H1 (cell line): ENCODE results near the gene MAP1LC3A. TPM values are rescaled to one million over a fixed set of nuclear protein-coding genes. Genes with fewer than 3 reads are reported as not detected.

Source experiments
- CHD7 ChIP-seq: fragments of 300-600 bp; sonication (generic); IDR thresholded peaks from 2 replicates; pipeline ENCODE4 v1.7.1; 2012; ENCODE audit warnings: low read length, moderate library complexity, mild to moderate bottlenecking, inconsistent platforms; ENCODE audit not compliant: insufficient replicate concordance
- KDM1A ChIP-seq: fragments of 200-600, 300-600 bp; sonication (generic); IDR thresholded peaks from 2 replicates; pipeline ENCODE4 v1.7.1; 2016; ENCODE audit warnings: mild to moderate bottlenecking, low read length, borderline replicate concordance
- polyA plus RNA-seq, 7 experiments: library from polyadenylated mRNA; depleted of rRNA in 3 of 7; stranded (reverse) in 5 of 7; unstranded in 2 of 7; fragments of >200 nt in 5 of 7; fragments of 200-250 nt in 2 of 7; gene quantifications; 1 replicate in 5 of 7; 2 replicates in 1 of 7; 4 replicates in 1 of 7; pipeline versions ENCODE4 v1.2.1 to v1.2.3, GENCODE V29; 2011 to 2013; ENCODE audit warnings: missing spikeins in 2 of 7, mixed read lengths in 2 of 7
- total RNA-seq: library from RNA; stranded (reverse); fragmentation: NEBNext Ultra II Directional; extraction: Animal tissue kit (Norgen Biotek cat#: 25700); gene quantifications from 2 replicates; pipeline ENCODE4 v1.2.1, GENCODE V29; 2021

The MAP1LC3A gene
- total and polyA plus RNA-seq, 2 of the 8 experiments (the other 6 are each of a cell fraction or from before 2014, with no cell fraction given) = 5.0 to 6.1 TPM

- TF ChIP-seq CHD7 = no peak
- no peak for TF ChIP-seq KDM1A
These were observed 20.0 kb downstream of the MAP1LC3A start (continued) for GRCh38 chr20:34578521-34578920.
